Measurements from ENCODE around the gene VWA3A.

DNA sequence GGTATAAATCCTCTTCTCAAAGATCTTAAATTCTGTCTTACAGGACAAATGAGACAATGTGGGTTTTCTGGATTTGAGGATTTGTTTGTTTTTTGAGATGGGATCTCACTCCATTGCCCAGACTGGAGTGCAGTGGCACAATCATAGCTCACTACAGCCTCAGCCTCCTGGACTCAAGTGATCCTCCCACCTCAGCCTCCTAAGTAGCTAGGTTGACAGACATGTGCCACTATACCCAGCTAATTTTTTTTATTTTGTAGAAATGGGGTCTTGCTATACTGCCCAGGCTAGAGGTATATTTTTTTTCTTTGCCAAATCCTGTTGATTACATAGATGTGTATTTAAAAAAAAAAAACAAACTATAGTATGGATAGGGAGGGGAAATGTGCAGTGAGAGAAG lies 38.2 kb downstream of the VWA3A start:
- TF ChIP-seq, protein P1, sequence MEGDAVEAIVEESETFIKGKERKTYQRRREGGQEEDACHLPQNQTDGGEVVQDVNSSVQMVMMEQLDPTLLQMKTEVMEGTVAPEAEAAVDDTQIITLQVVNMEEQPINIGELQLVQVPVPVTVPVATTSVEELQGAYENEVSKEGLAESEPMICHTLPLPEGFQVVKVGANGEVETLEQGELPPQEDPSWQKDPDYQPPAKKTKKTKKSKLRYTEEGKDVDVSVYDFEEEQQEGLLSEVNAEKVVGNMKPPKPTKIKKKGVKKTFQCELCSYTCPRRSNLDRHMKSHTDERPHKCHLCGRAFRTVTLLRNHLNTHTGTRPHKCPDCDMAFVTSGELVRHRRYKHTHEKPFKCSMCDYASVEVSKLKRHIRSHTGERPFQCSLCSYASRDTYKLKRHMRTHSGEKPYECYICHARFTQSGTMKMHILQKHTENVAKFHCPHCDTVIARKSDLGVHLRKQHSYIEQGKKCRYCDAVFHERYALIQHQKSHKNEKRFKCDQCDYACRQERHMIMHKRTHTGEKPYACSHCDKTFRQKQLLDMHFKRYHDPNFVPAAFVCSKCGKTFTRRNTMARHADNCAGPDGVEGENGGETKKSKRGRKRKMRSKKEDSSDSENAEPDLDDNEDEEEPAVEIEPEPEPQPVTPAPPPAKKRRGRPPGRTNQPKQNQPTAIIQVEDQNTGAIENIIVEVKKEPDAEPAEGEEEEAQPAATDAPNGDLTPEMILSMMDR (IDR thresholded peaks at IDR 0.05) = no peak
- TF ChIP-seq POLR2A (IDR thresholded peaks at IDR 0.05) = no peak

Measured in right lobe of liver (tissue), 4 donors.